Measurements from ENCODE around the gene CNOT6. TPM values are rescaled to one million over a fixed set of nuclear protein-coding genes. Genes with fewer than 3 reads are reported as not detected.

CNOT6 gene
- total RNA-seq, 4 donors from 2014 or later = 15.8 to 25.7 (median 24.1) TPM

DNA sequence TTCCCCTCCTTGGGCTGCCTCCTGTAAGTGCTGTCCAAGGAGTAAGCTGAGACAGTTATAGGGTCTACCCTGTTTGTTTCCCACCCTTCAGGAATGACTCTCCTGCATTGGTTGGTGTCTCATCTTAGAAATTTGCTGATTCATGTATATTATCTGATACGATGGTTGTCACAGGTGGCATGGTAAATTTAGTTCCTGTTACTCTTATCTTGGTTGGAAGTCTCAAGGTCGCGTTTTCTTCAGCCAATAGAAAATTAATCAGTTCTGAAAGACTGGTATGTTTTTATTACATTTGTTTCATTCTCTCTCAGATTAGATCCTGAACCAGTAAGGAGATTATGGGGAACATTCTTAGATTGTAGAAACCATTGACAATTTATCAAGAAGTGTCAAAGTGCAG, 54.4 kb downstream of the CNOT6 start:
- H3K9me3 ChIP-seq = no peaks in the 10 kb centered on the region
- no peak for ATAC-seq
- no peaks in the 10 kb centered on the region for H3K4me1 ChIP-seq
- no peak overlapping the region for H3K27ac ChIP-seq
- H3K4me3 ChIP-seq = no peak overlapping the region
- H3K27me3 ChIP-seq = no peaks in the 10 kb centered on the region
- WGBS, 2 donors (ENCODE audit: low coverage in 1 of 2) = 84 to 96% methylated on average over 3 of the region's 3 CpGs
- TF ChIP-seq POLR2A (IDR thresholded peaks at IDR 0.05) (no peak), EP300 (IDR thresholded peaks at IDR 0.05) (no peak), POLR2AphosphoS5 (IDR thresholded peaks at IDR 0.05) (no peak)
- TF ChIP-seq, protein P1, sequence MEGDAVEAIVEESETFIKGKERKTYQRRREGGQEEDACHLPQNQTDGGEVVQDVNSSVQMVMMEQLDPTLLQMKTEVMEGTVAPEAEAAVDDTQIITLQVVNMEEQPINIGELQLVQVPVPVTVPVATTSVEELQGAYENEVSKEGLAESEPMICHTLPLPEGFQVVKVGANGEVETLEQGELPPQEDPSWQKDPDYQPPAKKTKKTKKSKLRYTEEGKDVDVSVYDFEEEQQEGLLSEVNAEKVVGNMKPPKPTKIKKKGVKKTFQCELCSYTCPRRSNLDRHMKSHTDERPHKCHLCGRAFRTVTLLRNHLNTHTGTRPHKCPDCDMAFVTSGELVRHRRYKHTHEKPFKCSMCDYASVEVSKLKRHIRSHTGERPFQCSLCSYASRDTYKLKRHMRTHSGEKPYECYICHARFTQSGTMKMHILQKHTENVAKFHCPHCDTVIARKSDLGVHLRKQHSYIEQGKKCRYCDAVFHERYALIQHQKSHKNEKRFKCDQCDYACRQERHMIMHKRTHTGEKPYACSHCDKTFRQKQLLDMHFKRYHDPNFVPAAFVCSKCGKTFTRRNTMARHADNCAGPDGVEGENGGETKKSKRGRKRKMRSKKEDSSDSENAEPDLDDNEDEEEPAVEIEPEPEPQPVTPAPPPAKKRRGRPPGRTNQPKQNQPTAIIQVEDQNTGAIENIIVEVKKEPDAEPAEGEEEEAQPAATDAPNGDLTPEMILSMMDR (IDR thresholded peaks at IDR 0.05) = no peak
- H3K36me3 ChIP-seq = peaks cover 4 to 38% of the 10 kb centered on the region in 2 donors

DNA sequence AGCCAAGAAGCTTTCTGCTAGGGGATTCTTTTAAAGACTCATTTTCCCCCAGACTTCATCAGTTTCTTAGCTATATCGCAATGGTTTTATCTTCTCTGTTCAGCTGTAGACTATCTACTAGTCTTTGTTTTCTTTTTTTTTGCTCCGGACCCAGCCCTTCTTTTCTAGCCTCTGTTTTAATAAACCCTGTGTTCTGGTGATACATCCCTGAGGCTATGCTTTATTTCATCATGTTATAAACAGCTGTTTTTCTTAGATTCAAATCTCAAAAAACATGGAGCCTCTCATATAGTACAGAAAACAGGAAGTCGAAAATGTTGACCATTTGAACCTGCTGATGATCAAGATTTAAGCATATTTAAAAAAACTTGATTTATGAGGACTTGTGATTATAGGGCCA, 59.4 kb downstream of the CNOT6 start:
- Histone ChIP-seq H3K4me1 (no peaks in the 10 kb centered on the region), H3K36me3 (peaks cover 4 to 54% of the 10 kb centered on the region in 2 donors), H3K27ac (no peak overlapping the region), H3K27me3 (no peaks in the 10 kb centered on the region), H3K9me3 (no peaks in the 10 kb centered on the region), H3K4me3 (no peak overlapping the region)
- TF ChIP-seq POLR2AphosphoS5 (IDR thresholded peaks at IDR 0.05) = no peak
- TF ChIP-seq, protein P1 (IDR thresholded peaks at IDR 0.05) = no peak
- no peak for TF ChIP-seq EP300 (IDR thresholded peaks at IDR 0.05)
- TF ChIP-seq POLR2A (IDR thresholded peaks at IDR 0.05) = no peak
- 87 to 92% methylated on average over 3 of the region's 3 CpGs for WGBS, 2 donors (ENCODE audit: low coverage in 1 of 2)
- ATAC-seq = no peak

DNA sequence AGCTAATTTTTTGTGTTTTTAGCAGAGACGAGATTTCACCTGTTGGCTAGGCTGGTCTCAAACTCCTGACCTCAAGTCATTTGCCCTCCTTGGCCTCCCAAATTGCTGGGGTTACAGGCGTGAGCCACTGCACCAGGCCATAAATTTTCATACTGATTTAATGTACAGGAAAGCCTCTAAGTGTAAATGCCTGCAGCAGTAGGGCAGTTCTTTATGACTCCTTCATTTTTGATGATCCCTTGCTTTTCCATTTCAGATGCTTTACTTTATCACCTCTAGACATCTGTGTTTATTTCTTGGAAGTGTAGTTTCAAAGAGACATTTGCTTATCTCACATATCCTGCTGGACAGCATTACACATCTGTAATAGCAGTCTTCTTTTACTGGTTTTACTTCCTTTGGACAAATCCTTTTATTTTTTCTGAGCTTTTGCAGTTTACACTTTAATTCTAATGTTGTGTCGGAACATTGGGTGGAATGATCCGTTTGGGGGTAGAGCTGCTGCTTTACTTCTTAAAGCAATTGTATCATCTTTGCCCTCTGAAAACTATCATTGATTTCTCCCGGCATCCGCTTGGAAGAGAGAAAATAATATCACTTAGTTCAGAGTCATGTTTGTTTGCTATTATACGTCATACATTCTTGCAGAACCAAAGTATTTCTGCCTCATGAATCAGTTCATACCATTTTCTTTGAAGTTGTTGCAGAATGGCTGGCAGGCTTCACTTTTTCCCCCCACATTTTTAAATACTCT, 61.2 kb downstream of the CNOT6 start:
- Histone ChIP-seq H3K4me1 (no peaks in the 10 kb centered on the region), H3K27me3 (no peaks in the 10 kb centered on the region), H3K27ac (no peak overlapping the region), H3K4me3 (no peak overlapping the region), H3K9me3 (no peaks in the 10 kb centered on the region), H3K36me3 (peaks cover 4 to 47% of the 10 kb centered on the region in 2 donors)
- ATAC-seq = no peak
- TF ChIP-seq POLR2A (IDR thresholded peaks at IDR 0.05) (no peak), POLR2AphosphoS5 (IDR thresholded peaks at IDR 0.05) (no peak), EP300 (IDR thresholded peaks at IDR 0.05) (no peak)
- TF ChIP-seq, protein P1 (IDR thresholded peaks at IDR 0.05) = no peak
- 72 to 81% methylated on average over 5 to 7 of the region's 7 CpGs for WGBS, 2 donors (ENCODE audit: low coverage in 1 of 2)

DNA sequence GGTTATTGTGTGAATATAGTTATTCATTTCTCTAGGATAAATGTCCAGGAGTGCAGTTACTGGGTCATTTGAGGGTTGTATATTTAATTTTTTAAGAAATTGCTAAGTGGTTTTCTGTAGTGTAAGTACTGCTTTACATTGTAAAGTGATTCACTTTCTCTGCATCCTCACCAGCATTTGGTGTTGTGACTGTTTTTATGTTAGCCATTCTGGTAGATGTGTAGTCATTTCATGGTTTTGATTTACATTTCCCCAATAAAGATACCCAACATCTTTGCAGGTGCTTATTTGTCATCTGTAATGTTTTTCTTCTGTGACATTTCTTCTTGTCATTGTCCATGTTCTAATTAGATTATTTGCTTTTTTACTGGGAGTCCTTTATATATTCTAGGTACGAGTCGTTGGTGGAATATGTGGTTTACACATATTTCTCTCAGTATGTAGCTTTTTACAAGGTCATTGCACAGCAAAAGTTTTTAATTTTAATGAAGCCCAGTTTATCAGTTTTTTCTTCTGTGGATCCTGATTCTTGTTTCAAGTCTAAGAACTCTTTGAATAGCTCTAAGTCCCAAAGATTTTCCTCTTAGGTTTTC, 63.1 kb downstream of the CNOT6 start:
- Histone ChIP-seq H3K9me3 (no peaks in the 10 kb centered on the region), H3K4me1 (no peaks in the 10 kb centered on the region), H3K36me3 (peaks cover 0 to 35% of the 10 kb centered on the region in 2 donors), H3K27ac (no peak overlapping the region), H3K27me3 (no peaks in the 10 kb centered on the region), H3K4me3 (no peak overlapping the region)
- TF ChIP-seq POLR2A (IDR thresholded peaks at IDR 0.05) = no peak
- TF ChIP-seq EP300 (IDR thresholded peaks at IDR 0.05) = no peak
- TF ChIP-seq POLR2AphosphoS5 (IDR thresholded peaks at IDR 0.05) = no peak
- TF ChIP-seq, protein P1 (IDR thresholded peaks at IDR 0.05) = no peak
- no peak for ATAC-seq
- 100% methylated on average over 2 of the region's 2 CpGs for WGBS, 2 donors (ENCODE audit: low coverage in 1 of 2)

DNA sequence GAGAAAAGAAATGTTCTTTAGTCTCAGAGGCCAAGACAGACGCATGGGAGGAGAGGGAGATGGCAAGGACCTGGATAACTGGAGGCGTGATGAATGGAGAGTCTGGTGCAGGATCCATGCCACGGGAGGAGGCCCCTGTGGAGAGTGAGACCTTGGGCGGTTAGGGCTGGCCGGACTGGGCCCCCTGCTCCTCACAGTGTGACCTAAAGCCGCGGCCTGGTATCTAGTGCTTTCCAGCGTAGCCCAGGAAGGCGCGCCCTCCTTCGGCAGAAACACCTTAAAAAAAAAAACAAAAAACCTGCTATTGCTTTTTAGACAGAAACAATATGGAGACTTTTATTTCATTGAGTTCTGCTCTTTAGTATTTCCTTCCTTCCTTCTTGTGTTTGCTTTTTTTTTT, 64.1 kb downstream of the CNOT6 start:
- no peak for ATAC-seq
- Histone ChIP-seq H3K27ac (no peak overlapping the region), H3K4me1 (no peaks in the 10 kb centered on the region), H3K9me3 (no peaks in the 10 kb centered on the region), H3K4me3 (no peak overlapping the region), H3K36me3 (peaks cover 0 to 33% of the 10 kb centered on the region in 2 donors), H3K27me3 (no peaks in the 10 kb centered on the region)
- TF ChIP-seq EP300 (IDR thresholded peaks at IDR 0.05) (no peak), POLR2AphosphoS5 (IDR thresholded peaks at IDR 0.05) (no peak), POLR2A (IDR thresholded peaks at IDR 0.05) (no peak)
- TF ChIP-seq, protein P1 (IDR thresholded peaks at IDR 0.05) = no peak
- WGBS, 2 donors (ENCODE audit: low coverage in 1 of 2) = 90 to 96% methylated on average over 6 to 9 of the region's 11 CpGs
